ENCODE measurements around the gene COA6.
"Not testable (repeated sequence)": the region's sequence is repeated elsewhere in the genome, so short reads cannot be mapped to it uniquely, and the experiment has no call there.

The COA6 gene

GRCh38 chr1:234369784-234370183 is 3.5 kb upstream of the COA6 start:
- peak in 2 of 4 experiments; percentile 23 to 42 for DNase-seq

- no peak for DNase-seq
These were observed 1.8 kb upstream of the COA6 start for GRCh38 chr1:234371414-234371813.

- DNase-seq, result peak; percentile 9 to 41 (median 28)
These were observed 1.1 kb upstream of the COA6 start for GRCh38 chr1:234372011-234372757.

GRCh38 chr1:234373959-234374254 is 651 bp downstream of the COA6 start:
- peak in 1 of 4 experiments; percentile 68 for DNase-seq

GRCh38 chr1:234375672-234376071 is 2.4 kb downstream of the COA6 start:
- no peak for DNase-seq

- DNase-seq, result not testable (repeated sequence)
These were observed 6.4 kb downstream of the COA6 start for GRCh38 chr1:234379591-234380109.

- no peak for DNase-seq
These were observed 8.7 kb downstream of the COA6 start for GRCh38 chr1:234381699-234382555.

- DNase-seq, result no peak
These were observed 12.9 kb downstream of the COA6 start for GRCh38 chr1:234386122-234386521.

- no peak for DNase-seq
These were observed 14.8 kb downstream of the COA6 start for GRCh38 chr1:234388094-234388493.

GRCh38 chr1:234393190-234393589 is 19.9 kb downstream of the COA6 start:
- DNase-seq, result no peak

- DNase-seq, result peak in 2 of 4 experiments; percentile 36 to 46
These were observed 22.0 kb downstream of the COA6 start for GRCh38 chr1:234395297-234395696.

- DNase-seq, result no peak
These were observed 22.8 kb downstream of the COA6 start for GRCh38 chr1:234396092-234396491.

GRCh38 chr1:234396871-234397270 is 23.6 kb downstream of the COA6 start:
- DNase-seq, result no peak

GRCh38 chr1:234397732-234398131 is 24.5 kb downstream of the COA6 start:
- no peak for DNase-seq

- peak; percentile 29 to 81 (median 55) for DNase-seq
These were observed 25.7 kb downstream of the COA6 start for GRCh38 chr1:234398849-234399381.

- DNase-seq, result not testable (repeated sequence)
These were observed 26.3 kb downstream of the COA6 start for GRCh38 chr1:234399515-234399914.

GRCh38 chr1:234400773-234401172 is 27.5 kb downstream of the COA6 start:
- no peak for DNase-seq

- no peak for DNase-seq
These were observed 28.4 kb downstream of the COA6 start for GRCh38 chr1:234401658-234402057.

GRCh38 chr1:234402939-234403338 is 29.7 kb downstream of the COA6 start:
- no peak for DNase-seq

- no peak for DNase-seq
These were observed 32.4 kb downstream of the COA6 start for GRCh38 chr1:234405676-234406075.

GRCh38 chr1:234406871-234407270 is 33.6 kb downstream of the COA6 start:
- DNase-seq, result no peak

GRCh38 chr1:234408757-234409156 is 35.5 kb downstream of the COA6 start:
- no peak for DNase-seq

GRCh38 chr1:234409328-234409727 is 36.1 kb downstream of the COA6 start:
- peak in 1 of 4 experiments; percentile 19 for DNase-seq

All from suppressor macrophage (primary cell).